Thoracic aorta (tissue), 2 donors: ENCODE data around the gene KRT8. TPM values are rescaled to one million over a fixed set of nuclear protein-coding genes. Genes with fewer than 3 reads are reported as not detected.

Experiments
- ATAC-seq: fragments of 150-250 bp; one replicate; pipeline ENCODE4 v1.8.0; 2017; ENCODE audit warnings: low read depth; ENCODE audit not compliant: insufficient number of reproducible peaks, low FRiP score
- DNase-seq: peaks from one replicate; pipeline ENCODE4 v3.0.0-alpha.2; 2020; ENCODE audit warnings: low spot score
- H3K27ac ChIP-seq, 2 donors: fragments of 200-600 bp; sonication (generic); 1 replicate in 1 of 2; 2 replicates in 1 of 2; pipeline ENCODE4 v1.5.1; 2016; ENCODE audit warnings: mild to moderate bottlenecking in 2 of 2, moderate library complexity in 2 of 2
- H3K27me3 ChIP-seq: fragments of 200-600 bp; sonication (generic); replicated peaks from 2 replicates; pipeline ENCODE4 v1.6.0; 2016; ENCODE audit warnings: mild to moderate bottlenecking; ENCODE audit not compliant: insufficient read depth
- H3K36me3 ChIP-seq: fragments of 200-600 bp; sonication (generic); one replicate; pipeline ENCODE4 v1.5.1; 2016
- H3K4me1 ChIP-seq, 2 donors: fragments of 200-600 bp; sonication (generic); 1 replicate in 1 of 2; 2 replicates in 1 of 2; pipeline versions ENCODE4 v1.5.1 to v1.6.0; 2016; ENCODE audit warnings: low read depth in 2 of 2, mild to moderate bottlenecking in 1 of 2; ENCODE audit not compliant: control insufficient read depth in 1 of 2
- H3K4me3 ChIP-seq: fragments of 200-600 bp; sonication (generic); 2 replicates; pipeline ENCODE4 v1.5.1; 2016; ENCODE audit warnings: mild to moderate bottlenecking
- H3K9me3 ChIP-seq: fragments of 200-600 bp; sonication (generic); 2 replicates; pipeline ENCODE4 v1.5.1; 2016
- CTCF ChIP-seq: fragments of 200-600 bp; sonication (generic); IDR thresholded peaks from one replicate; pipeline ENCODE4 v1.5.1; 2019; ENCODE audit warnings: antibody characterized with exemption
- total RNA-seq, 2 donors: library from RNA; depleted of rRNA; stranded (reverse); fragments of >200 nt; gene quantifications; one replicate each; pipeline versions ENCODE4 v1.1.0 to v1.2.3, GENCODE V29; 2016

KRT8 gene
- total RNA-seq, 2 donors from 2014 or later: 130 to 175 TPM

- ATAC-seq (no peak), DNase-seq (no peak)
Observed at GRCh38 chr12:52910248-52910883, 5.5 kb upstream of the KRT8 start.

GRCh38 chr12:52909796-52910195, 4.9 kb upstream of the KRT8 start:
- Histone ChIP-seq H3K4me3 (no peak overlapping the region), H3K27ac (no peak overlapping the region)
- no peak for TF ChIP-seq CTCF

More at GRCh38 chr12:52910248-52910883, 5.5 kb upstream of the KRT8 start:
- Histone ChIP-seq H3K36me3 (no peaks in the 10 kb centered on the region), H3K27ac (no peak overlapping the region), H3K27me3 (no peaks in the 10 kb centered on the region), H3K4me1 (no peaks in the 10 kb centered on the region), H3K9me3 (no peaks in the 10 kb centered on the region), H3K4me3 (no peak overlapping the region)
- no peak for TF ChIP-seq CTCF

DNA sequence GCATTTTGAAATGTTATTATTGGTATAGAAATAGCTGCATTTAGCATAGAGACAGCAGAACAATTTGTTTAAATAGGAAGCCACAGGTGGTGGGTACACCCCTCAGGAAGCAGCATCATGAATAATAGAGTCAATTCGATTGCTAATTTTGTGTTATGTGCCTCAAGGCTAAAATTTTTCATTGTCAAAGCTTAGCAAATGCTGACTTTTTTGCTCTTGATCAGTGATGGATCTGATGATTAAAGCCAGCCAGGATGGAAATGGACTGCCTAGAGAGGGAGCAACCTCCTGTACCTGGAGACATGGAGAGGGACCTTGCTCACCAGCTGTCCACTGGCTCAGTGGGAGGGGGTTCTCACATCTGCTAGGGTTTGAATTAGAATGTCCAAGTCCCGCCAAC, 4.5 kb upstream of the KRT8 start:
- no peak for TF ChIP-seq CTCF
- Histone ChIP-seq H3K4me3 (no peak overlapping the region), H3K36me3 (no peaks in the 10 kb centered on the region), H3K9me3 (no peaks in the 10 kb centered on the region), H3K27me3 (no peaks in the 10 kb centered on the region), H3K27ac (no peak overlapping the region), H3K4me1 (no peaks in the 10 kb centered on the region)
- no peak for DNase-seq
- no peak for ATAC-seq

More at GRCh38 chr12:52909796-52910195, 4.9 kb upstream of the KRT8 start:
- Histone ChIP-seq H3K36me3 (no peaks in the 10 kb centered on the region), H3K27me3 (no peaks in the 10 kb centered on the region), H3K4me1 (no peaks in the 10 kb centered on the region), H3K9me3 (no peaks in the 10 kb centered on the region)
- DNase-seq (no peak), ATAC-seq (no peak)

DNA sequence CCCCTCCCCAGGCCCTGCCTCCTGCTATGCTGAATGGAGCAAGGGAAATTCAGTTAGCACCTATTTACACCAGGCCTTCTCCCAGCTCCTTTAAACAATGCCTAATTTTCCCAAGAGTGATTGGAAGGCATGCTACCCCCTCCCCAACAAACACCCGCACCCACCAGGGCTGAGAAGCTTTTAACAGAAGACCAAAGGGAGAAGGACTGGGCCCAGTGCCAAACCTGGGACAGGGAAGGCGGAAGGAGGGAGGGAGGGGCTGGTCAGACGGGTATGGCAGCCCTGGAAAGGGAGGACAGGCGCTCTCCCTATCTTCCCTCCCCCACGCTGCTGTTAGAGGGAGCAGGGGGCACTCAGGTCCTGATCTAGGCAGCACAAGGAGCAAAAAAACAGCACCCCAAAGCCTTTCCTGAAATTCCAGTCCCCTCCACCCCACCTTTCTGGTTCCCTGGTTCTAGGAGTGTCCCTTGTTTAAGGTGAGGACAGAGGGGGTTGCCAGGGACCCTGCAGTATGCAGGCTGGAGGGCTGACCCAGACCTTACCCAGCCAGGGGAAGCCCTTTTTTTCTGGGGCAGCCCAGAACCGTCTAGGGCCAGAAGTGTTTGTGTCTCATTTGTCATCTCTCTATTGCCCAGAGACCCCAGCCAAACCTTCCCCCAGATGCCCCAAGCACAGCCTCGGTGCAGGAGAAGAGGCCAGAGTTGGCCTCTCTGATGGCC, 2.4 kb upstream of the KRT8 start:
- H3K27me3 ChIP-seq: no peaks in the 10 kb centered on the region

More for the DNA sequence above, 2.4 kb upstream of the KRT8 start:
- H3K27ac ChIP-seq: no peak overlapping the region
- H3K9me3 ChIP-seq: no peaks in the 10 kb centered on the region
- H3K4me1 ChIP-seq: peaks cover 0 to 9% of the 10 kb centered on the region in 2 donors
- TF ChIP-seq CTCF: no peak
- no peaks in the 10 kb centered on the region for H3K36me3 ChIP-seq
- ATAC-seq: no peak
- no peak overlapping the region for H3K4me3 ChIP-seq
- no peak for DNase-seq
